HG03439 (cell line): Measurements from ENCODE around the gene STARD5.
A peak's percentile ranks its signal among the peaks of the same experiment; 100 is the strongest.

ENCODE experiments used
- ATAC-seq: cut with Tn5 transposase; IDR thresholded peaks from one replicate; pipeline ENCODE4 v1.9.1; 2021; ENCODE audit warnings: mild to moderate bottlenecking, moderate library complexity; ENCODE audit not compliant: unreplicated experiment

STARD5 gene

GRCh38 chr15:81295486-81296121 lies 28.3 kb downstream of the STARD5 start:
- ATAC-seq, result no peak

GRCh38 chr15:81294516-81294880 lies 29.4 kb downstream of the STARD5 start:
- ATAC-seq, result no peak

DNA sequence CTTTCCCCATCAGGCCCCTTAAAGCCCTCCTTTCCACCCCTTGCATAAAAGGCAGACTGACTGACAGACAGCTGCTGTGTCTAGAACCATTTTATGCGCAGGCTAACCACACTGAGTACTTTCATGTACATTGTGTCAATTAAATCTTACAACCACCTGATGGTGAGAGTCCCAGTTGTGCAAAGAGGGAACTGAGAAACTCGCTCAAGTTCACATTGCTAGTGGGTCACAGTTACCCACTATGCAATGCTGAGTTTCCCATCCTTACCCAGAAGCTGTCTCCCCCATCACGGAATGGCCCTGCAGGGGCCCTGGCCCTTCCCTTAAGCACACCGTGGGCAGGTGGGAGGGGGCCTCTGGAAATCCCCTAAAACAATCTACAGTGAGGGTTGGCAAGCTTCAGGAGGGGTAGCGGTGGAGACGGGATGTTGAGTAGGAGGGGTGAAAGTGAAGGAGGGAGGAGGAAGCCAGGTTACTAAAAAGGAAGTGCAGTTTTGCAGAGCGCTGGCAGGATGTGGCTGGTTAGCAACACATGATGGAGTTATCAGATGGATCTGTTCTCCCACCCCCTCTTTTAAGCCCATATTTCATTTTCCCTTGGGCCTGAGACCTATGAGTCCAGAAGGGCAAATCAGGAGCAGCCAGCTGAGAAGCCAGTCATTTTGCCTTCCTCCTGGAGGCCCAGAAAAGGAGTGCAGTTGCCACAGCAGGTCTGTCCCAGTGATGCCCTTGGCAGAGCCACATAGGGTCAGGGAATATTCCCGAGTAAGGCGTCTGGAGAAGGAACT lies 30.0 kb downstream of the STARD5 start:
- ATAC-seq, result peak; percentile 59

DNA sequence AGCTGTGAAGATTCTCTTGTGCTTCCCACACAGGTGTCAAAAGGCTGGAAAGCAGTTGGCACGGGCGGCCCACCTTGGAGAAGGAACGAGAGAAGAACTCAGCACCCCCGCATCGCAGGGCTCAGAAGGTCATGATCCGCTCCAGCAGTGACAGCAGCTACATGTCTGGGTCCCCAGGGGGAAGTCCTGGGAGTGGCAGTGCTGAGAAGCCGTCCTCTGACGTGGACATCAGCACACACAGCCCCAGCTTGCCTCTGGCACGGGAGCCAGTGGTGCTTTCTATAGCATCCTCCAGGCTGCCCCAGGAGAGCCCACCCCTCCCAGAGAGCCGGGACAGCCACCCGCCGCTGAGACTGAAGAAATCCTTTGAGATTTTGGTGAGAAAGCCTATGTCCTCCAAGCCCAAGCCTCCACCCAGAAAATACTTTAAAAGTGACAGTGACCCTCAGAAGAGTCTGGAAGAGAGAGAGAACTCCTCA lies 31.4 kb downstream of the STARD5 start:
- no peak for ATAC-seq

- no peak for ATAC-seq
Observed at GRCh38 chr15:81291916-81292522, 31.9 kb downstream of the STARD5 start.

DNA sequence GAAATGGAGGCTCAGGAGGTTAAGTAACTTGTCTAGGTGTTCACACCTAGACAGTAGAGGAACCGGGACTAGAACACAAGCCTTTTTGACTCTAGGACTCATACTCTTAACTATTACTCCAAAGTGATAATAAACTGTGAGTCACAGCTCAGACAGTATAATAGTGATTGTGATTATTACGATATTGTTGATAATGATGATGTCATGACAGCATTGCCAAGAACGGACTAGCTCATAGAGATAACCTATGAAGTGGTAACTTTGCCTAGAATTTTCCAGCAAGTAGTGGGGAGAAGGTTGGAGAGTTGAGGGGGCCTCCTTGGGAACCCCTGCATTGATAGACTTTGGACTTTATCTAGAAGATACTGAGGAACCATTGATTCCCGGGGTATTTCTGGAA lies 34.0 kb downstream of the STARD5 start:
- no peak for ATAC-seq

- no peak for ATAC-seq
Observed at GRCh38 chr15:81288616-81289015, 35.3 kb downstream of the STARD5 start.

GRCh38 chr15:81288040-81288439 lies 35.9 kb downstream of the STARD5 start:
- ATAC-seq, result no peak

DNA sequence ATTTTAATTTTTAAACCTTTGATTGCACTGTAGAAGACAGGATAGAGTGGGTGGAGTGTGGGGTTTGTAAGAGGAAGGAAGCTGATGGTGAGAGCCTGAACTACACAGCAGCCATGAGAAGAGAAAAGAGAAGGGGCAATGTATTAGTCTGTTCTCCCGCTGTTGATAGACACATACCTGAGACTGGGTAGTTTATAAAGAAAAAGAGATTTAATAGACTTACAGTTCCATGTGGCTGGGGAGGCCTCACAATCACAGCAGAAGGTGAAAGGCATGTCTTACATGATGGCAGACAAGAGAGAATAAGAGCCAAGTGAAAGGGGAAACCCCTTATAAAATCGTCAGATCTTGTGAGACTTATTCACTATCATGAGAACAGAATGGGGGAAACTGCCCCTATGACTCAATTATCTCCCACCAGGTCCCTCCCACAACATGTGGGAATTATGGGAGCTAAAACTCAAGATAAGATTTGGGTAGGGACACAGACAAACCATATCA lies 37.3 kb downstream of the STARD5 start:
- ATAC-seq, result no peak

GRCh38 chr15:81285461-81285860 lies 38.5 kb downstream of the STARD5 start:
- ATAC-seq, result no peak

GRCh38 chr15:81284256-81285031 lies 39.5 kb downstream of the STARD5 start:
- ATAC-seq, result no peak

- ATAC-seq, result no peak
Observed at GRCh38 chr15:81282911-81283310, 41.0 kb downstream of the STARD5 start.

GRCh38 chr15:81282606-81282895 lies 41.4 kb downstream of the STARD5 start:
- no peak for ATAC-seq

DNA sequence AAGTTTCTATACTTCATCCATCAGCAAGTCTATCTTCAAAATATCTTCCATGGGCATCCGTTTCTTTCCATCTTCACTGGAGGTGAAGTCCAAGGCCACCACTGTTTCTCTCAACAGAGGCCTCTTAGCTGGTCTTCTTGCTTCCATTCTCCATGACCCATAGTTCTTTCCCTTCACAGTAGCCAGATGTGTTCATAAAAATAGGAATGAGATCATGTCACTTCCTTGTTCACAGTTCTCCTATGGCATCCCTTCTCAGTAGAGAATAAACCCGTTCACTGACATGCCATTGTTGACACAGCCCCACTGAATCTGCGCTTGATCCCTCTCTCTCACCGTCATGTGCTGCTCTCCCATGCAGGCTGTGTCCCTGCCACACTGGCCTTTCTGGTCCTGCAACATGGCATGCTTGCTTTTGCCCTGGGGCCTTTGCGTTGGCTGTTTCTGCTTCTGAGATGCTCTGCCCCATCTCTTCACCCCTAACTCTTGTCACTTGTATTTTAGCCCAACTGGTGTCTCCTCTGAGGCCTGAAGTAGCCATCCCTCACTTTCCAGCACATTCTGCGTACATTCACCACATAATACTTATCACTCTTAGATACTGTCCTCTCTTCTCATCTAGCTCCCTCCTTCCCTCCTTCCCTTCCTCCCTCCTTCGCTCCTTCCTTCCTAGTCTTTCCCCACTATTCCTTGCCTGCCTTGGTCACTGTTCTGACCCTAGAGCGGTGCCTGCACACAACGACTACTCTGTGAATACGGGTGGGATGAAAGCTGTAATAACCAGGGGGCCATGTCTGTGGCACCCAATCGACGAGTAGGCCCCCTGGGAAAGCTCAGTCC lies 42.0 kb downstream of the STARD5 start:
- no peak for ATAC-seq

- no peak for ATAC-seq
Observed at GRCh38 chr15:81281456-81281735, 42.5 kb downstream of the STARD5 start.

GRCh38 chr15:81280696-81281455 lies 43.1 kb downstream of the STARD5 start:
- ATAC-seq, result no peak

- no peak for ATAC-seq
Observed at GRCh38 chr15:81279621-81280485, 44.1 kb downstream of the STARD5 start.

- no peak for ATAC-seq
Observed at GRCh38 chr15:81278306-81279029, 45.5 kb downstream of the STARD5 start.
